ENCODE results near the gene GCHFR.

The GCHFR gene

GRCh38 chr15:40771242-40771641 is 7.4 kb downstream of the GCHFR start:
- Histone ChIP-seq H3K27ac (ENCODE audit: extremely low read depth, low read depth, low read length) (no peak overlapping the region), H3K4me3 (ENCODE audit: low read depth, low read length) (no peak overlapping the region), H3K36me3 (ENCODE audit: control insufficient read depth in 2 of 2, insufficient read depth in 1 of 2, low read length in 2 of 2) (peaks cover 0 to 44% of the 10 kb centered on the region in 2 experiments; a peak in 2 of 3 replicates), H3K4me1 (ENCODE audit: control insufficient read depth, insufficient read depth, low read length) (peaks cover 19% of the 10 kb centered on the region), H3K9me3 (ENCODE audit: control insufficient read depth, insufficient read depth, low read depth, low read length) (no peaks in the 10 kb centered on the region)
- POLR2A ChIA-PET = no interaction called here
- TF ChIP-seq, protein P1, sequence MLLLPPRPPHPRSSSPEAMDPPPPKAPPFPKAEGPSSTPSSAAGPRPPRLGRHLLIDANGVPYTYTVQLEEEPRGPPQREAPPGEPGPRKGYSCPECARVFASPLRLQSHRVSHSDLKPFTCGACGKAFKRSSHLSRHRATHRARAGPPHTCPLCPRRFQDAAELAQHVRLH (tag by site-specific recombination; IDR thresholded peaks at IDR 0.05) = no peak
- no peak for TF ChIP-seq ZSCAN4 (tag by site-specific recombination; IDR thresholded peaks at IDR 0.05)
- TF ChIP-seq ZNF624 (tag by site-specific recombination; IDR thresholded peaks at IDR 0.05) = no peak
- no peak for TF ChIP-seq SCRT2 (tag by site-specific recombination; IDR thresholded peaks at IDR 0.05)
- no peak for TF ChIP-seq ZBTB49 (tag by site-specific recombination; IDR thresholded peaks at IDR 0.05; ENCODE audit: low read depth)
- no peak for TF ChIP-seq ZXDB (tag by site-specific recombination; IDR thresholded peaks at IDR 0.05)
- TF ChIP-seq TSHZ1 (tag by site-specific recombination; IDR thresholded peaks at IDR 0.05; ENCODE audit: borderline replicate concordance) = no peak
- TF ChIP-seq SETDB1 (IDR thresholded peaks at IDR 0.05; ENCODE audit: insufficient read length, low read length) = no peak
- TF ChIP-seq, protein P2, sequence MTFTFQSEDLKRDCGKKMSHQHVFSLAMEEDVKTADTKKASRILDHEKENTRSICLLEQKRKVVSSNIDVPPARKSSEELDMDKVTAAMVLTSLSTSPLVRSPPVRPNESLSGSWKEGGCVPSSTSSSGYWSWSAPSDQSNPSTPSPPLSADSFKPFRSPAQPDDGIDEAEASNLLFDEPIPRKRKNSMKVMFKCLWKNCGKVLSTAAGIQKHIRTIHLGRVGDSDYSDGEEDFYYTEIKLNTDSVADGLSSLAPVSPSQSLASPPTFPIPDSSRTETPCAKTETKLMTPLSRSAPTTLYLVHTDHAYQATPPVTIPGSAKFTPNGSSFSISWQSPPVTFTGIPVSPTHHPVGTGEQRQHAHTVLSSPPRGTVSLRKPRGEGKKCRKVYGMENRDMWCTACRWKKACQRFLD (tag by site-specific recombination; IDR thresholded peaks at IDR 0.05) = no peak
- no peak for TF ChIP-seq ZNF501 (tag by site-specific recombination; IDR thresholded peaks at IDR 0.05)
- TF ChIP-seq ZNF23 (tag by site-specific recombination; IDR thresholded peaks at IDR 0.05; ENCODE audit: borderline replicate concordance) = no peak
- TF ChIP-seq ZSCAN30 (tag by site-specific recombination; IDR thresholded peaks at IDR 0.05) = no peak
- CTCF ChIA-PET = interaction anchor here (1.2 to 3.1 kb wide), 3 partner anchors 11 to 87 kb away, joined by 3 to 10 read pairs (median 5); no protein-coding TSS in a partner anchor

DNA sequence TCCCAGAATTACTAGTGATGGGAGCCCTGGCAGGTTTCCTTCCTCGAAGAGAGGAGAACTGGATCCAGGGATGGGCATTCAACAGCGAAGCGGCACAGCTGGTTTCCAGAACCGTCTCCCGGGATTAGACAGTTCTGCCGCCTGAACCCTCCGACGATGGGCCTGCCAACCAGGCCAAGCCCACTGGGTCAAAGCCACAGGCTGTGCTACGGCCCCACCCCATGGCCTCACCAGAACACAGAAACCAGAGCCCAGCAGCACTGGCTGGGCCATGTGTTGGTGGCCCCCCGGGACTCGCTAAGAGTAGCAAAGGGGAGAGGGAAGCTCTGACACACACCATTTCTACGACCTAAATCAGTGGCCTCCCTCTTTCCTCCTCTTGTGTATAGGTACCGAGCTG is 8.1 kb downstream of the GCHFR start:
- Histone ChIP-seq H3K4me3 (ENCODE audit: low read depth, low read length) (no peak overlapping the region), H3K27ac (ENCODE audit: extremely low read depth, low read depth, low read length) (no peak overlapping the region), H3K36me3 (ENCODE audit: control insufficient read depth in 2 of 2, insufficient read depth in 1 of 2, low read length in 2 of 2) (peaks cover under 1 to 51% of the 10 kb centered on the region in 2 experiments; a peak in 2 of 3 replicates), H3K4me1 (ENCODE audit: control insufficient read depth, insufficient read depth, low read length) (peaks cover 19% of the 10 kb centered on the region), H3K9me3 (ENCODE audit: control insufficient read depth, insufficient read depth, low read depth, low read length) (no peaks in the 10 kb centered on the region)
- ChIA-PET POLR2A (no interaction called here), CTCF (interaction anchor here (1.5 to 3.1 kb wide), 2 partner anchors 10 to 86 kb away, joined by 5 to 10 read pairs; no protein-coding TSS in a partner anchor)
- TF ChIP-seq PBX3 (CRISPR knock-in tag; IDR thresholded peaks at IDR 0.05) (no peak), MZF1 (tag by site-specific recombination; IDR thresholded peaks at IDR 0.05; ENCODE audit: borderline replicate concordance) (no peak), SALL2 (tag by site-specific recombination; IDR thresholded peaks at IDR 0.05; ENCODE audit: borderline replicate concordance) (no peak), IKZF3 (tag by site-specific recombination; IDR thresholded peaks at IDR 0.05) (no peak), MEIS1 (CRISPR knock-in tag; IDR thresholded peaks at IDR 0.05; ENCODE audit: borderline replicate concordance) (no peak)
- TF ChIP-seq, protein P3, sequence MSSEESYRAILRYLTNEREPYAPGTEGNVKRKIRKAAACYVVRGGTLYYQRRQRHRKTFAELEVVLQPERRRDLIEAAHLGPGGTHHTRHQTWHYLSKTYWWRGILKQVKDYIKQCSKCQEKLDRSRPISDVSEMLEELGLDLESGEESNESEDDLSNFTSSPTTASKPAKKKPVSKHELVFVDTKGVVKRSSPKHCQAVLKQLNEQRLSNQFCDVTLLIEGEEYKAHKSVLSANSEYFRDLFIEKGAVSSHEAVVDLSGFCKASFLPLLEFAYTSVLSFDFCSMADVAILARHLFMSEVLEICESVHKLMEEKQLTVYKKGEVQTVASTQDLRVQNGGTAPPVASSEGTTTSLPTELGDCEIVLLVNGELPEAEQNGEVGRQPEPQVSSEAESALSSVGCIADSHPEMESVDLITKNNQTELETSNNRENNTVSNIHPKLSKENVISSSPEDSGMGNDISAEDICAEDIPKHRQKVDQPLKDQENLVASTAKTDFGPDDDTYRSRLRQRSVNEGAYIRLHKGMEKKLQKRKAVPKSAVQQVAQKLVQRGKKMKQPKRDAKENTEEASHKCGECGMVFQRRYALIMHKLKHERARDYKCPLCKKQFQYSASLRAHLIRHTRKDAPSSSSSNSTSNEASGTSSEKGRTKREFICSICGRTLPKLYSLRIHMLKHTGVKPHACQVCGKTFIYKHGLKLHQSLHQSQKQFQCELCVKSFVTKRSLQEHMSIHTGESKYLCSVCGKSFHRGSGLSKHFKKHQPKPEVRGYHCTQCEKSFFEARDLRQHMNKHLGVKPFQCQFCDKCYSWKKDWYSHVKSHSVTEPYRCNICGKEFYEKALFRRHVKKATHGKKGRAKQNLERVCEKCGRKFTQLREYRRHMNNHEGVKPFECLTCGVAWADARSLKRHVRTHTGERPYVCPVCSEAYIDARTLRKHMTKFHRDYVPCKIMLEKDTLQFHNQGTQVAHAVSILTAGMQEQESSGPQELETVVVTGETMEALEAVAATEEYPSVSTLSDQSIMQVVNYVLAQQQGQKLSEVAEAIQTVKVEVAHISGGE (tag by site-specific recombination; conservative IDR thresholded peaks at IDR 0.05; ENCODE audit: low read depth) = no peak

All from HEK293 (cell line).